ENCODE data around the gene OCA2.

- no peak for TF ChIP-seq CTCF (IDR thresholded peaks at IDR 0.05; ENCODE audit: insufficient read depth, low read length, poor library complexity, severe bottlenecking)
- TF ChIP-seq EZH2phosphoT487 (conservative IDR thresholded peaks at IDR 0.05; ENCODE audit: low read length), result no peak
Measured at GRCh38 chr15:28001641-28002040, 97.5 kb downstream of the OCA2 start.
